Stimulated activated CD4-positive, alpha-beta T cell treated with anti-CD3 and anti-CD28 coated beads, Interleukin-1b, Interleukin-23, amount 100 ng/mL, for 4 hours (primary cell): Measurements from ENCODE around the gene ABCA6.

Experiments used
- DNase-seq, 2 donors: peaks; one replicate each; pipeline ENCODE4 v3.0.0-alpha.2; 2020; ENCODE audit warnings: low read depth in 2 of 2

Gene ABCA6

DNA sequence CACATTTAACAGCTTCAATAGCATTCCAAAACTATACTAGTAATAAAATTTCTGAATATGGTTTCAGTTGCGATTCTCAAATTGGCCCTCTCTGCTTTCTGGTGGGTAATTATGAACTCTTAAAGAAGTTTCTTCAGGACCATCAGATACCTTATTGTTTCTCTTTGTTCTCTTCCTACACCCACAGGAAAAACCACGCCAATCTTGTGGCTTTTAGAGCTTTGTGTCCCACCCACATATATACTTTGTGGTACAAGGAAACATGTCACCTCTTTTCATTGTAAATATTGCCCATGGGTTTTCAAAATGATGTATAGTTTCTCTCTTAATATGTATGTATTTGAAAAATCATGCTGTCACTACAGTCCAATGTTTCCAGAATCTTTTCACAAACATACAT is 93.1 kb downstream of the ABCA6 start:
- DNase-seq = no peak

DNA sequence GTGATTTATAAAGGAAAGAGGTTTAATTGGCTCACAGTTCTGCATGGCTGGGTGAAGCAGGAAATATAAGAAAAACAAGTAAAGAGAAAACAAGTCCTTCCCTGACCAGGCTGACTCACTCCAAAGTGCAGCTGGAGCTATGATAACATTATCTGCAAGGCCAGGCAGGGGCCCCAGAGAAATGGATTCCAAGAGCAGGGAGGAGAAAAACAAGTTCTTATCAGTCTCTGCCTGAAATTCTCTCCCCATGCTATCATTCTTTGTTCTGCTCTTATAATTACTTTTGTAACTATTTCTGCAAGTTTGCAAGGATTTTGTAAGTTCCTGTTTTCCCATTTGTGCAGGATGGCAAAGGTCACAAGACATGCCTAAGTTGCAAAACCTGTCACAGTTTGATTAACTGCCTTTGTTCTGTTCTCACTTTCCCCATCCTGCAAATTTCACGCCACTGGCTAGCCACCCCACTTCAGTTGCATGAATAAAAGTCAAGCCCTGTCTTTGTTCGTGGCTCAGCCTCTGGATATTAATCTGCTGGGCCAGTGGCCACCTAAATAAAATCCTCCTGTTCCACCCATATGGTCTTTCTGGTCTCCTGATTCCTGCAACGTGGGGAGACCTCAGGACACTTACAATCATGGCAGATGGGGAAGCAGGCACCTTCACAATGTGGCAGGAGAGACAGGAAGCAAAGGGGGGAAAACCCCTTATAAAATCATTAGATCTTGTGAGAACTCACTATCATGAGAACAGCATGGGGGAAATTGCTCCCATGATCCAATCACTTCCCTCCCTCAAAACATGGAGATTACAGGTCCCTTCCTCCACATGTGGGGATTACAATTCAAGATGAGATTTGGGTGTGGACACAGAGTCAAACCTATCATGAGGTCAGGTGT is 94.1 kb downstream of the ABCA6 start:
- DNase-seq = no peak

DNA sequence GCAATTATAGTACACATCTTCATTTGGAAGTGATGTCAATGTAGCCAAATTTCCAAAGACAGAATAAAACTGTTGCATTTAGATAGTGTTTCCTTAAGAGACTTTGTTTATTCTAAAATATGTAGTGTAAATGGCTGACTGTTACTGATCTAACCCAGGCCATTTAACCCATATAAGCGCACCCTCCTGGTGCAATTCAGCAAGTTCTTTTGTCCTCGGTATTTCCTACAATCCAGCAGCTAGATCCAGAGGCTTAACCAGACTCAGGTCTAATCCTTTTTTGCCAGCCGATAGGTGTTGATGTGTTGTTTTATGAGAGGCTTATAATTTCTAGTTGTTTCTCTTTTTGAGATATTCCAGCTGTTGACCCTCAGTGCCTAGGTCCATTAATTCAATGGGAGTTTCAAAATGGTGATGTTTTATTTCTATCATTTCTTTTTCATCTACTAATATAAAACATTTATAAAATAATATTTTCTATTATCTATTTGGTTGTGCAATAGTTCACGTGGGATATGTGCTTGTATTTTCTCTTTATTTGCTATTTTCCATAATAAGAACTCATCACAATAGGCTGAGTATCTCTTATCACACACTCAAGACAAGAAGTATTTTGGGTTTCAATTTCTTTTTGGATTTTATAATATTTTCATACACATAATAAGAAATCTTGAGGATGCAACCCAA is 95.4 kb downstream of the ABCA6 start:
- DNase-seq = no peak

DNA sequence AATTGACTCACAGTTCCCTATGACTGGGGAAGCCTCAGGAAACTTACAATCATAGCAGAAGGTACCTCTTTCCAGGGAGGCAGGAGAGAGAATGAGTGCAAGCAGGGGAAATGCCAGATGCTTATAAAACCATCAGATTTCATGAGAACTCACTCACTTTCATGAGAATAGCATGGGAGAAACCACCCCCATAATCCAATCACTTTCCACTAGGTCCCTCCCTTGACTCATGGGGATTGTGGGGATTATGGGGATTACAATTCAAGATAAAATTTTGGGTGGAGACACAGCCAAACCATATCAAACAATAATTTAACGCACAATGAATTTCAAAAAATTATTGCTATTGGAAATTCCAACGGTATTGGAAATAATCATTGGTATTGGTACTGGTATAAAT is 96.0 kb downstream of the ABCA6 start:
- DNase-seq = no peak

DNA sequence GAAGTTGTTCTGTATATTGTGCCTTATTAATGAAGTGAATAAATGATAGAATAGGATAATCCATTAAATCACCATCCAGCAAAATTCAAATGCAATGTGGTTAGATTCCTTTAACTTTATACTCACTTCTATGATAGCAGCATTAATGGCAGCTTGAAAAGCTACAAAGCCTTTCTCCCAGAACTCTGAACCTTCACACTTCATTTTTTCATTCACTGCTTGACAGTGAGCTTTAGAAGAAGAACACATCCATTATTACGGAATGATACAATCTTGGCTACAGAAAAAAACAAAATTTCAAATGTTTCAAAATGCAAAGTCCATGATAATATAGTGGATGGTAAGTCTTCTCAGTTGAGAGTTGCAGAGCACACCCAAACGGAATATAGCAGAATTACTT is 97.3 kb downstream of the ABCA6 start:
- DNase-seq = no peak

DNA sequence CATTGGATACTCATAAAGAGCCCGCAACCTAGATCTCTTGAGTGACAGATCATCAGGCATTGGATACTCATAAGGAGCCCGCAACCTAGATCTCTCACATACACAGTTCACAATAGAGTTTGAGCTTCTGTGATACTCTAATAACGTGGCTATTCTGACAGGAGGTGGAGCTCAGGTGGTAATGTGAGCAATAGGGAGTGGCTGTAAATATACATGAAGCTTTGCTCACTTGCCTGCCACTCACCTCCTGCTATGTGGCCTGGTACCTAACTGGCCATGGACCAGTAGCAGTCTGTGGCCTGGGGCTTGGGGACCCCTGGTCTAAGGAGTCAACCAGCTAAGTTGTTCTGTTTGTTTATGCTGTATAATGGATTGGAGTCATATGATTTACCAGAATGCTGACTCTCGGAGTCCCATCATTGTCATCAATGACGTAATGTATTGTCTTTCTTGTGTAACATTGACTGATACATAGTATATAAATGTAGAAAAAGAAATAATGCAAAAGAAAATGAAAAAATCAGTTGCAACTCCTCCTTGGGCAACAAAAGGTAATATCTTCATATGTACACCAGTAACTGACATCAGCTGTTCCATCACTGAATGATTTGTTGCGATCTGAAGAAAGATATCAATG is 98.5 kb downstream of the ABCA6 start:
- no peak for DNase-seq

DNA sequence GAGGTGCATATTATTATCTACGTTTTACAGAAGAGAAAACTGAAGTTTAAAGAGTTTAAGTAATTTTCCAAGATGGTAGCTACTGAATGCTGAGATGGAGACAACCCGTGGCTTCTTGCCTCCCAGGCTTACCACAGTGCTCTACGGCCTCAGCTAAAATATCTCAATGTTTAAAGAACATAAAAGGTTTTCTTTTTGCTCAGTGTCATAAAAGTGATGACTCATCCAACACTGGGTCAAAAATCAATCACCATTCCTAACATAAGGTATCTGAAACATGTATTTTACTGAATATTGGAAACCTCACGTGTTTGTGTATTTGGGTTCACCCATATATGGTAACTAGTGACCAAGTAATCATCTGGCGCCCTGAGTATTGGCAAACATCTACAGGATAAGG is 99.4 kb downstream of the ABCA6 start:
- DNase-seq = no peak

DNA sequence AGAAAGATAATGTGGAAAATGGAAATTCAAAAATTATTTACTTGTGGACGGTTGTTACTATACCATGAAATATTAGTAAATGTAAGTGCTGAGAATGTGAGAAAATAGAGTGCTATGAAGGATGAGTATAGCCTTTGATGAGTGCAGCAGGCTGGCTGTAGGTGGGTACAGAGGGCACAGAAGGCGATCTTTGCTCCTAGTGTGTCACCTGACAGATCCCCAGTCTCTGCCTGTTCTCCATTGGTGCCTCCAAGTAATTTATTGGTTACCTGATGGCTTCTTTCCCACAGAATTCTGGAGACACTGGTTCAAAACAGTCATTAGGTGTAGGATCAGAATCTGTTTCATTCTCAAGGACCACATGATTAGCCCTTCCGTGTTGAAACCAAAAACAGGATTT is 109.9 kb downstream of the ABCA6 start:
- DNase-seq = no peak

DNA sequence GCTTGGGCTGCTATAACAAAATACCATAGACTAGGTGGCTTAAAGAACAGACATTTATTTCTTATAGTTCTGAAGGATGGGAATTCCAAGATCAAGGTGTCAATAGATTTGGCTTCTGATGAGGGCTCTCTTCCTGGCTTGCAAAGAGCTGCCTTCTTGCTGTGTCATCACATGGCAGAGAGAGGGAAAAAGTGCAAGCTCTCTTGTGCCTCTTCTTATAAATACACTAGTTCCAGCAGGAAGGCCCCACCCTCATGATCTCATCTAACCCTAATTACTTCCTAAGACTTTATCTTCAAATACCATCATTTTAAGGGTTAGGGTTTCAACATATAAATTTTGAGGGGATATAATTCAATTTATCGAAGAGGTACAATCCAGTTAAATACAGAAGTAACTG is 111.5 kb downstream of the ABCA6 start:
- no peak for DNase-seq
